ENCODE measurements around the gene OR2V1.

DNA sequence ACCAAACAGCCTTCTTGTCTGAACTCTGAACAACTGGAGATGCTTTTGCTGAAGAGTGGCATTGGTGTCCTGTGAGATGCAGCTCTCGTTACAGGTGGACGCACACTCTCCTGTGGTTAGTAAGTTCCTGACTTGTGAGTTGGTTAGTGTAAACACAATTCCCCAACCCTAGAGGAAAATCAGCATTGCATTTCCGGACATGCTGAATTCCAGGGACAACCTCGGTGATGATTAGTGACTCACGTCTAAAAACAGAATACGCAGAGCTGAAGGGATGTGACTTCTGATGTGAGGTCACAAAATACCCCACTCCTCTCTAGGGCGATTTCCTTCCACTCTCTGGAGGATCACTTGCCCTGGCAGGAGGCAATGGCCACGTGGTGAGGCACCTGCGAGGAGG lies 21.4 kb upstream of the OR2V1 start:
- no peak for TF ChIP-seq POLR2A (IDR thresholded peaks at IDR 0.05; ENCODE audit: low read depth, low read length)
- no peak for TF ChIP-seq POLR2AphosphoS5 (IDR thresholded peaks at IDR 0.05; ENCODE audit: low read depth, low read length)
- TF ChIP-seq TAF1 (IDR thresholded peaks at IDR 0.05; ENCODE audit: low read depth, low read length), result no peak
- TF ChIP-seq SPI1 (IDR thresholded peaks at IDR 0.05; ENCODE audit: low read depth, low read length), result no peak
- no peak for TF ChIP-seq PAX5 (IDR thresholded peaks at IDR 0.05; ENCODE audit: insufficient read depth, low read length, severe bottlenecking)
